B cell (primary cell): ENCODE measurements around the gene TRERF1. TPM values are rescaled to one million over a fixed set of nuclear protein-coding genes. Genes with fewer than 3 reads are reported as not detected.

Experiments used
- ATAC-seq: fragments of 200-7000 bp; cut with Tn5 transposase; one replicate; pipeline ENCODE4 v1.10.0; 2021; ENCODE audit warnings: low read depth, mild to moderate bottlenecking, moderate number of reproducible peaks, moderate library complexity
- CTCF ChIA-PET: fragments of 350-600 bp; sonication (Branson Sonifier 250); formaldehyde crosslinking; loops from one replicate; lab custom pipeline; 2021; ENCODE audit warnings: antibody characterized with exemption, inconsistent platforms; lab: Charles Lee
- POLR2A ChIA-PET: fragments of 350-600 bp; sonication (Branson Sonifier 250); formaldehyde crosslinking; loops from one replicate; lab custom pipeline; 2021; ENCODE audit warnings: antibody characterized with exemption; lab: Charles Lee
- DNase-seq: peaks from one replicate; pipeline ENCODE4 v3.0.0; 2013
- H2AFZ ChIP-seq: 2 replicates; pipeline ENCODE4 v1.6.1; 2012; ENCODE audit warnings: mild to moderate bottlenecking, low read depth, low read length; ENCODE audit not compliant: insufficient read depth, poor library complexity, severe bottlenecking
- H3K27ac ChIP-seq, 2 donors: 1 replicate in 1 of 2; 2 replicates in 1 of 2; pipeline ENCODE4 v1.5.1; 2012 to 2013; ENCODE audit warnings: low read length in 2 of 2, mild to moderate bottlenecking in 2 of 2, moderate library complexity in 1 of 2
- H3K27me3 ChIP-seq, 4 experiments: fragments of 200-600 bp in 1 of 4; sonication (generic) in 1 of 4; replicated peaks in 1 of 4; 1 replicate in 2 of 4; 2 replicates in 2 of 4; pipeline versions ENCODE4 v1.6.1 to v1.7.0; 2013 to 2016; ENCODE audit warnings: low read length in 3 of 4, mild to moderate bottlenecking in 2 of 4, mixed read lengths in 1 of 4, moderate library complexity in 1 of 4; ENCODE audit not compliant: insufficient read depth in 4 of 4, control insufficient read depth in 3 of 4; ENCODE audit errors: control extremely low read depth in 1 of 4
- H3K36me3 ChIP-seq, 2 experiments: replicated peaks in 1 of 2; 1 replicate in 1 of 2; 2 replicates in 1 of 2; pipeline versions ENCODE4 v1.6.1 to v1.7.1; 2013; ENCODE audit warnings: low read length in 1 of 2; ENCODE audit not compliant: insufficient read depth in 2 of 2, control insufficient read depth in 1 of 2; ENCODE audit errors: control extremely low read depth in 1 of 2, extremely low read depth in 1 of 2
- H3K4me1 ChIP-seq, 2 donors: fragments of 200-600 bp in 1 of 2; sonication (generic) in 1 of 2; 1 replicate in 1 of 2; 2 replicates in 1 of 2; pipeline versions ENCODE4 v1.5.1 to v1.6.1; 2013 to 2017; ENCODE audit warnings: low read length in 2 of 2; ENCODE audit not compliant: control insufficient read depth in 2 of 2, insufficient read depth in 2 of 2
- H3K4me2 ChIP-seq: replicated peaks from 2 replicates; pipeline ENCODE3; 2012; ENCODE audit warnings: mild to moderate bottlenecking, low read depth, low read length; ENCODE audit not compliant: poor library complexity, severe bottlenecking
- H3K4me3 ChIP-seq, 5 experiments: fragments of 200-600 bp in 1 of 5; sonication (generic) in 1 of 5; 1 replicate in 3 of 5; 2 replicates in 2 of 5; pipeline versions ENCODE4 v1.5.1 to v1.7.0; 2011 to 2016; ENCODE audit warnings: low read length in 4 of 5, mild to moderate bottlenecking in 4 of 5, low read depth in 2 of 5, control low read depth in 1 of 5, moderate library complexity in 1 of 5; ENCODE audit not compliant: insufficient read depth in 1 of 5; ENCODE audit errors: control extremely low read depth in 1 of 5, extremely low read depth in 1 of 5
- H3K79me2 ChIP-seq: fragments of 200-600 bp; sonication (generic); one replicate; pipeline ENCODE4 v1.6.0; 2016; ENCODE audit warnings: low read length; ENCODE audit not compliant: control insufficient read depth, insufficient read depth
- H3K9ac ChIP-seq: fragments of 200-600 bp; sonication (generic); 2 replicates; pipeline ENCODE4 v1.6.1; 2017; ENCODE audit warnings: mild to moderate bottlenecking, low read length, moderate library complexity
- H3K9me3 ChIP-seq, 3 donors: one replicate each; pipeline versions ENCODE4 v1.6.1 to v1.7.1; 2013; ENCODE audit warnings: low read length in 2 of 3; ENCODE audit not compliant: control insufficient read depth in 2 of 3, insufficient read depth in 1 of 3; ENCODE audit errors: control extremely low read depth in 1 of 3
- H4K20me1 ChIP-seq: 2 replicates; pipeline ENCODE4 v1.6.0; 2012; ENCODE audit warnings: mild to moderate bottlenecking, low read length; ENCODE audit not compliant: insufficient read depth, control insufficient read depth, poor library complexity, severe bottlenecking
- H3K27ac Mint-ChIP-seq: one replicate; pipeline ENCODE4 v1.8.0; 2021; ENCODE audit warnings: mixed read lengths
- H3K27me3 Mint-ChIP-seq: one replicate; pipeline ENCODE4 v1.8.0; 2021; ENCODE audit warnings: mixed read lengths
- H3K4me1 Mint-ChIP-seq: one replicate; pipeline ENCODE4 v1.8.0; 2021; ENCODE audit warnings: mixed read lengths
- H3K4me3 Mint-ChIP-seq: one replicate; pipeline ENCODE4 v1.8.0; 2021; ENCODE audit warnings: mixed read lengths
- H3K9me3 Mint-ChIP-seq: one replicate; pipeline ENCODE4 v1.8.0; 2022; ENCODE audit warnings: mixed read lengths; ENCODE audit not compliant: insufficient read depth
- CTCF ChIP-seq: fragments of 200-600 bp; IDR thresholded peaks from one replicate; pipeline ENCODE4 v1.8.0; 2022; ENCODE audit warnings: antibody characterized with exemption, mild to moderate bottlenecking
- EZH2 ChIP-seq: IDR thresholded peaks from 2 replicates; pipeline ENCODE4 v1.6.1; 2012; ENCODE audit warnings: borderline replicate concordance, low read depth, mild to moderate bottlenecking, moderate library complexity, low read length; ENCODE audit not compliant: insufficient read depth, poor library complexity, severe bottlenecking
- WGBS: methylation state at CpG from one replicate; pipeline ENCODE4 v1.1.5; 2013; ENCODE audit warnings: missing lambda C conversion rate; ENCODE audit not compliant: insufficient coverage; 5-methylcytosine and 5-hydroxymethylcytosine counted together
- intact Hi-C: fragments of 100-400 bp; cut with micrococcal nuclease; formaldehyde crosslinking; loops from one replicate; pipeline ENCODE4 v1.10.0; 2022
- polyA plus RNA-seq: library from polyadenylated mRNA; depleted of rRNA; stranded (reverse); fragments of >200 nt; gene quantifications from 2 replicates; pipeline ENCODE4 v1.2.3, GENCODE V29; 2012
- total RNA-seq, 2 donors: library from RNA; stranded (reverse); fragments of 120-200 nt in 1 of 2; gene quantifications; 1 replicate in 1 of 2; 2 replicates in 1 of 2; pipeline versions ENCODE4 v1.2.3 to v1.2.4, GENCODE V29; 2013 to 2022

The TRERF1 gene
- total and polyA plus RNA-seq, 2 donors (not counting 1 experiment from before 2014, with no cell fraction given), result 3.5 to 6.7 TPM

DNA sequence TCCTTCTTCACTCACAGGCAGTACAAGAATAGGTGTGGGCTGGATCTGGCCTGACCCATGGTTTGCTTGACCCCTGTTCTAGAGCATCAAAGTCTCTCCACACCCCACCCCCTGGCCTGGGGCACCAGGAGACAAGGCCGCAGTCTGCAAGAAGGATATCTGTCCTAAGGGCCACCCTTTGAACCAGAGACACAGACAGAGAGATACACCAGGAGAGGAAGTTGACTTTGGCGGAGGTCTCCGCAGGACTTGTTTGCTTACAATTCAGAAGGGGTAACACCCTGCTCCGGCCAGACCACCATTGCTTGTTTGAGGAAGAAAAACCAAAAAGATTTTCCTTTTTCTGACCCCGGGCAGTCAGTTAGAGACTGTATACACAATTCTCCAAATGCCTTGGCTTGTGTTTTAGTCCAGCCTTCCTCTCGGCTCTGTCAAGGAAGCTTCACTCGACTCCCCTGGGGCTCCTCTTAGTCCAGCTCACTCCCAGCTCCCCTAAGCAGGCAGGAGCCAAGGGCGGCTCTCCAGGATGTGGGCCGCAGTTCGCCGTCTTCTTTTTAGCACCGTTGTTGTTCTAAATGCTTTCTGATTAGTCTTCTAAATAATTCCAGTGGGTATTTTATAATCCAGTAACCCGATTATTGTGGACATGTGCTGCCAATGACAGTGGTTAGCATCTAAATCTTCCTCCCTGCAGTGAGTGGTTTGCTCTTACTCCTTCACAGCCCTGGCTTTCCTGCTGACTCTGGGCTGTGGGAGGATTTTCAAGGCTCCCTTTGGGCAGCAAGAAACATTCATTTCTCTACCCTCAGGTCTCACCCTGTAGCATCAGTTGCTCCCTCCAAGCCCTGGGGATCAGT lies 175.5 kb downstream of the TRERF1 start:
- Histone ChIP-seq H3K36me3 (no peaks in the 10 kb centered on the region), H3K4me1 (peaks cover 0 to 16% of the 10 kb centered on the region in 2 donors), H2AFZ (no peak overlapping the region), H3K27me3 (no peaks in the 10 kb centered on the region), H3K27ac (no peak overlapping the region), H4K20me1 (no peaks in the 10 kb centered on the region), H3K4me2 (no peak overlapping the region), H3K9ac (no peak overlapping the region), H3K9me3 (no peaks in the 10 kb centered on the region), H3K4me3 (no peak overlapping the region), H3K79me2 (no peaks in the 10 kb centered on the region)
- Mint-ChIP-seq H3K9me3 (no peaks in the 10 kb centered on the region), H3K27me3 (no peaks in the 10 kb centered on the region), H3K4me3 (no peak overlapping the region), H3K4me1 (peaks cover 6% of the 10 kb centered on the region), H3K27ac (no peak overlapping the region)
- no peak for TF ChIP-seq CTCF
- TF ChIP-seq EZH2, result no peak
- ChIA-PET CTCF (interaction anchor here (0.6 kb wide), 1 partner anchor 51 kb away, joined by 3 read pairs; no protein-coding TSS in a partner anchor), POLR2A (no interaction called here)
- ATAC-seq (no peak), DNase-seq (no peak)
- WGBS, result 96% methylated on average over 8 of the region's 13 CpGs
- intact Hi-C loops, result no loop called here

GRCh38 chr6:42275376-42276033 lies 176.2 kb downstream of the TRERF1 start:
- no peak overlapping the region for H3K4me3 ChIP-seq
- intact Hi-C loops, result no loop called here
- DNase-seq (no peak), ATAC-seq (no peak)
- H3K27ac ChIP-seq, result no peak overlapping the region
- POLR2A ChIA-PET, result no interaction called here
- H3K27me3 Mint-ChIP-seq, result no peaks in the 10 kb centered on the region
- no peak overlapping the region for H2AFZ ChIP-seq
- H3K9me3 ChIP-seq, result no peaks in the 10 kb centered on the region
- no peak overlapping the region for H3K4me2 ChIP-seq
- no peaks in the 10 kb centered on the region for H3K27me3 ChIP-seq
- peaks cover 6% of the 10 kb centered on the region for H3K4me1 Mint-ChIP-seq
- H3K27ac Mint-ChIP-seq, result no peak overlapping the region
- no peaks in the 10 kb centered on the region for H3K36me3 ChIP-seq
- TF ChIP-seq EZH2 (no peak), CTCF (no peak)
- H3K79me2 ChIP-seq, result no peaks in the 10 kb centered on the region
- peaks cover 0 to 16% of the 10 kb centered on the region in 2 donors for H3K4me1 ChIP-seq
- no peak overlapping the region for H3K9ac ChIP-seq
- H4K20me1 ChIP-seq, result no peaks in the 10 kb centered on the region
- CTCF ChIA-PET, result no interaction called here
- H3K4me3 Mint-ChIP-seq, result no peak overlapping the region
- no peaks in the 10 kb centered on the region for H3K9me3 Mint-ChIP-seq
- WGBS, result 95% methylated on average over 8 of the region's 12 CpGs
